Measurements from ENCODE around the gene ZNF566. TPM values are rescaled to one million over a fixed set of nuclear protein-coding genes. Genes with fewer than 3 reads are reported as not detected.

Gene ZNF566
- total RNA-seq, result 10 to 100 TPM in 1 of 2 donors, 1 to 10 TPM in 1; 9.6 to 20.7 TPM

DNA sequence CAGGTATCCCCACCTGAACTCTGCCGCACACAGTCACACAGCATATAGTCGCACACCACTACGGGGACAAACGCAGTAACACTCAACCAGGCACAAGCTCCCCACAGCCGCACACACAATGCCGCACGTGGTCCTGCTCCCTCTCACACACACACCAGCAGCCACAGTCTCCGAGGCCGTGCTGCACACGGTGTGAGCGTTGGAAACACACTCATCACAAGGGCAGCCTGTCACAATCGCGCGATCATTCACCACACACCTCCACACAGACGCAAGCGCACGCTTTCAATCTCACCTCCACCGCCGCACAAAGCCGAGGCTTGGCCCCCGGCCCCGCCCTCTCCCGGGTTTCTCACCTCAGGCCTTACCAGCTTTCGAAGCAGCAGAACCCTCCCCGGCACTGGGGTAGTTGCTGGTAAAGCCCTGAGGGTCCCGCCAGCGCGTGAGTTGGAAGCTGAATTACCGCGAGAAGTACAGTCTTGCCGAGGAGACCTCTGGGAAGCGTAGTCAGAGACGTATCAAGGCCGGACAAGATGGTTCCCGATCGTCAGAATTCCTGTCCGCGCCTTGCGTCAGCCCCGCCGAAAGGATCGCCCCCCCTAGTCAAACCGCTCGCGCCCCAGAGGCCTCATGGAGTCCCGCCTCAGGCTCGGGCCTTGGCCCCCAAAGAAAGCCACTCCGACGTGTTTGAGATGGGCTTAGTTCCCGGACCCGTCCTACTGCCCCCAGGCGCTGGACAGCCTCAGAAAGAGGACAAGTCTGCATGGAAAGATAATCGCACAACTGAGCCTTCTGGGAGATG, at the start of gene ZNF566:
TSS of gene ZNF566 (minus strand) at position 444 of the 802 bp plus-strand sequence. CDS start 13,004 bp downstream, outside the sequence.
- under 1% methylated on average over 53 of the region's 53 CpGs for WGBS
- intact Hi-C loops (cut with DNase I), result loop anchor here (2.0 kb wide), 1 partner anchor 39 kb away; the partner anchor contains the start of gene ZNF260
- peak; percentile 20 for TF ChIP-seq POLR2A (IDR thresholded peaks at IDR 0.05)
- peak; percentile 84 for TF ChIP-seq POLR2AphosphoS5 (IDR thresholded peaks at IDR 0.05)
- TF ChIP-seq, protein P1, sequence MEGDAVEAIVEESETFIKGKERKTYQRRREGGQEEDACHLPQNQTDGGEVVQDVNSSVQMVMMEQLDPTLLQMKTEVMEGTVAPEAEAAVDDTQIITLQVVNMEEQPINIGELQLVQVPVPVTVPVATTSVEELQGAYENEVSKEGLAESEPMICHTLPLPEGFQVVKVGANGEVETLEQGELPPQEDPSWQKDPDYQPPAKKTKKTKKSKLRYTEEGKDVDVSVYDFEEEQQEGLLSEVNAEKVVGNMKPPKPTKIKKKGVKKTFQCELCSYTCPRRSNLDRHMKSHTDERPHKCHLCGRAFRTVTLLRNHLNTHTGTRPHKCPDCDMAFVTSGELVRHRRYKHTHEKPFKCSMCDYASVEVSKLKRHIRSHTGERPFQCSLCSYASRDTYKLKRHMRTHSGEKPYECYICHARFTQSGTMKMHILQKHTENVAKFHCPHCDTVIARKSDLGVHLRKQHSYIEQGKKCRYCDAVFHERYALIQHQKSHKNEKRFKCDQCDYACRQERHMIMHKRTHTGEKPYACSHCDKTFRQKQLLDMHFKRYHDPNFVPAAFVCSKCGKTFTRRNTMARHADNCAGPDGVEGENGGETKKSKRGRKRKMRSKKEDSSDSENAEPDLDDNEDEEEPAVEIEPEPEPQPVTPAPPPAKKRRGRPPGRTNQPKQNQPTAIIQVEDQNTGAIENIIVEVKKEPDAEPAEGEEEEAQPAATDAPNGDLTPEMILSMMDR (IDR thresholded peaks at IDR 0.05), result peak in 1 of 4 experiments; percentile 23
- H3K4me3 ChIP-seq, result peak within 1 kb of the TSS; percentile 53 to 68
- H3K9me3 ChIP-seq, result no peaks in the 10 kb centered on the region
- no peaks in the 10 kb centered on the region for H3K4me1 ChIP-seq (replicated peaks)
- H3K27me3 ChIP-seq (replicated peaks; ENCODE audit: insufficient read depth), result no peaks in the 10 kb centered on the region
- peak within 1 kb of the TSS; percentile 96 to 97 for H3K27ac ChIP-seq
- H3K36me3 ChIP-seq, result no peaks in the 10 kb centered on the region
- peak; percentile 91 for DNase-seq (ENCODE audit: low spot score)

DNA sequence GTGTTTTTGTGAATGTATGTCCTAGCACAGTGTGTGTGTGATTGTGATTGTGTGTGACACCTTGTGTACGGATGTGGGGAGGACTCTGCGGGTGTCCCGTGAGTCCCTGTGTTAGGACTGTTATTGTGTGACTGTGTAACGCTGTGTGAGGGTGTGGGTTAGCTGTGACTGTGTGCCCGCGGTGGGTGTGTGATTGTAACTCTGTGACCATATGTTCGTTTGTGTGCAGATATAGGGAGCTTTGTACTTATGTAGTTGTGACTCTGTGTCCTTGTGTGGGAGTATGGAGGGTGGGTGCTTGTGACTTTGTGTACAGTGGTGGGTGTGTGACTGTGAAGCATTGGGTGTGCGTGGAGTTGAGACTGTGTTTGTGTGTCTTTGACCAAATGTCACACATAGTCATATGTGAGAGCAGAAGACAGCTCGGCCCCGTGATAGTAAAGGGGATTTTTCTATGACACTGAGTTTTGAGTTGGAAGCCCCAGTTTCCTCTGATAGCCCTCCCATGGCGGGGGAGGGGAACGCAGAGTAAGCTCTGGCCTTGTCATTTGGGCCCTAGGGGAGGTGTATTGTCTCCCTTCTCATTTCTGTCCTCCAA, 39.7 kb upstream of the ZNF566 start:
- Histone ChIP-seq H3K9me3 (no peaks in the 10 kb centered on the region), H3K36me3 (no peaks in the 10 kb centered on the region), H3K27me3 (replicated peaks; ENCODE audit: insufficient read depth) (no peaks in the 10 kb centered on the region), H3K27ac (peak overlapping the region; percentile 94 to 96), H3K4me3 (peak overlapping the region; percentile 67 to 76), H3K4me1 (replicated peaks) (no peaks in the 10 kb centered on the region)
- intact Hi-C loops (cut with DNase I), result loop anchor here (2.0 kb wide), 1 partner anchor 40 kb away; the partner anchor contains the start of gene ZNF566
- DNase-seq (ENCODE audit: low spot score), result no peak
- WGBS, result 8% methylated on average over 12 of the region's 12 CpGs
- TF ChIP-seq, protein P1 (IDR thresholded peaks at IDR 0.05), result no peak
- TF ChIP-seq POLR2AphosphoS5 (IDR thresholded peaks at IDR 0.05), result no peak
- no peak for TF ChIP-seq POLR2A (IDR thresholded peaks at IDR 0.05)

DNA sequence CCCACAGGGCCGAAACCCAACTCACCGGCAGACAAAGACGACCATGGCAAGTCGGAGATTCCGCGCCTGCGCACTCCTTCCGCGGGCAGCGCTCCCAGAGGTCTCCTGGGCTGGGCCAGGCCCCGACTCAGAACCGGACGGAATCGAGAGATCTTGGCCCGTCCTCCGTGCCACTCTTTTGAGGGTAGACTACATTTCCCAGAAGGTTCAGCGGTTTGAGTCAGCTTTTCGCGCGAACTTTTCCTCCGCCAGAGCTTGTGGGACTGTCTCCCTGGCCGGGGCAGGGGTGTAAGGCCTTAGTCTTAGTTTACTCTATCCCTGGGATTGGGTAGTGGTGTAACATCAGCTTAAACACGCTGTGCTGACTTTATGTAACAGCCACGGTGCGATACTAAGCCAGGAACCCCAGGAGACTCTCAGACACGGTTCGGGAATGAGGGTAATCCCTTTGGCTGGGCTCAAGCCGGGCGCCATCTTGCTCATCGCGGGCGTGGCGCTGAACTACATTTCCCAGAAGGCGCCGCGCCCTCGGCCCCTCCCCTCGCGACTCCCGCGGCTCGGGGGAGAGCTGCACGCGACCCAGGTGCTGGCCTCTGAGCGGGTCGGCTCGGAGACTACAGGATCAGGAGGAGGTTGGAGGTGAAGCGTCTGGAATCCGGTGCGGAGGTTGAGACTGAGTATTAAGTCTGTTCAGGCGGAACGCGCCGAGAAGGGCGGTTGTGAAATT, 39.0 kb upstream of the ZNF566 start, which contains the start of gene ZNF260:
TSS of gene ZNF260 (minus strand) at position 78 of the 727 bp plus-strand sequence. CDS start 13,033 bp downstream, outside the sequence.
- peak within 1 kb of the TSS; percentile 67 to 76 for H3K4me3 ChIP-seq
- TF ChIP-seq, protein P1 (IDR thresholded peaks at IDR 0.05), result no peak
- peak; percentile 26 for TF ChIP-seq POLR2A (IDR thresholded peaks at IDR 0.05)
- TF ChIP-seq POLR2AphosphoS5 (IDR thresholded peaks at IDR 0.05), result peak; percentile 89
- peak within 1 kb of the TSS; percentile 94 to 96 for H3K27ac ChIP-seq
- intact Hi-C loops (cut with DNase I), result loop anchor here (2.0 kb wide), 1 partner anchor 40 kb away; the partner anchor contains the start of gene ZNF566
- under 1% methylated on average over 55 of the region's 55 CpGs for WGBS
- DNase-seq (ENCODE audit: low spot score), result peak; percentile 96
- H3K27me3 ChIP-seq (replicated peaks; ENCODE audit: insufficient read depth), result no peaks in the 10 kb centered on the region
- H3K4me1 ChIP-seq (replicated peaks), result no peaks in the 10 kb centered on the region
- no peaks in the 10 kb centered on the region for H3K36me3 ChIP-seq
- no peaks in the 10 kb centered on the region for H3K9me3 ChIP-seq

DNA sequence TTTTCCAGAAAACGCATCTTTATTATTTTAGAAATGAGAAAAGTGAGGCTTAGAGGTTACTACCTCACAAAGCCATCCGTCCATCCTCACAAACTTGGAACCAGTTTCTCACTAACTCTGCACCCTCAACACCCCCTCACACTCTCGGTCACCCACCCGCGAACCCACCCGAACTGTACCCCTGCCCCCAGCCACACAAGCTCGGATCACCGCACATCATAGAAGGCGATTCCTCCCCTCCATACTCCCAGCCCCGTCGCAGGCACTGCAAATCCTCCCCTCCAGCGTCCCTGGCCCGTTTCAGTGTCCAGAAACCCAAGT, 38.5 kb upstream of the ZNF566 start:
- peak overlapping the region; percentile 94 to 96 for H3K27ac ChIP-seq
- DNase-seq (ENCODE audit: low spot score), result no peak
- WGBS, result under 1% methylated on average over 13 of the region's 13 CpGs
- no peaks in the 10 kb centered on the region for H3K4me1 ChIP-seq (replicated peaks)
- intact Hi-C loops (cut with DNase I), result loop anchor here (2.0 kb wide), 1 partner anchor 39 kb away; the partner anchor contains the start of gene ZNF566
- H3K9me3 ChIP-seq, result no peaks in the 10 kb centered on the region
- H3K36me3 ChIP-seq, result no peaks in the 10 kb centered on the region
- no peak for TF ChIP-seq POLR2AphosphoS5 (IDR thresholded peaks at IDR 0.05)
- TF ChIP-seq, protein P1 (IDR thresholded peaks at IDR 0.05), result no peak
- TF ChIP-seq POLR2A (IDR thresholded peaks at IDR 0.05), result no peak
- H3K27me3 ChIP-seq (replicated peaks; ENCODE audit: insufficient read depth), result no peaks in the 10 kb centered on the region
- H3K4me3 ChIP-seq, result peak overlapping the region; percentile 67 to 76

Data from prostate gland (tissue), 2 donors.